Smooth muscle cell (in vitro differentiated cells): ENCODE data around the gene PRKAR1B. TPM values are rescaled to one million over a fixed set of nuclear protein-coding genes. Genes with fewer than 3 reads are reported as not detected.

Source experiments
- DNase-seq: peaks from one replicate; lab custom pipeline; 2025; ENCODE audit not compliant: unreplicated experiment; lab: John Stamatoyannopoulos, UW
- H2AFZ ChIP-seq: fragments of 200-600 bp; sonication (generic); 2 replicates; pipeline ENCODE4 v1.6.0; 2016; ENCODE audit warnings: antibody characterized with exemption, low read depth, mild to moderate bottlenecking
- H3F3A ChIP-seq: fragments of 200-600 bp; sonication (generic); 2 replicates; pipeline ENCODE4 v1.6.0; 2017; ENCODE audit warnings: antibody characterized with exemption, low read depth
- H3K27ac ChIP-seq: fragments of 200-600 bp; sonication (generic); 2 replicates; pipeline ENCODE4 v1.5.1; 2016; ENCODE audit warnings: low read depth, mild to moderate bottlenecking
- H3K27me3 ChIP-seq: fragments of 200-600 bp; sonication (generic); 2 replicates; pipeline ENCODE4 v1.6.1; 2016; ENCODE audit warnings: low read depth, mild to moderate bottlenecking
- H3K36me3 ChIP-seq: fragments of 200-600 bp; sonication (generic); 2 replicates; pipeline ENCODE4 v1.5.1; 2016; ENCODE audit warnings: low read depth
- H3K4me1 ChIP-seq: fragments of 200-600 bp; sonication (generic); 2 replicates; pipeline ENCODE4 v1.5.1; 2016; ENCODE audit warnings: low read depth
- H3K4me2 ChIP-seq: fragments of 200-600 bp; sonication (generic); 2 replicates; pipeline ENCODE4 v1.6.0; 2016; ENCODE audit warnings: mild to moderate bottlenecking
- H3K4me3 ChIP-seq: fragments of 200-600 bp; sonication (generic); 2 replicates; pipeline ENCODE4 v1.5.1; 2016; ENCODE audit warnings: mild to moderate bottlenecking
- H3K79me2 ChIP-seq: fragments of 200-600 bp; sonication (generic); 2 replicates; pipeline ENCODE4 v1.6.0; 2016; ENCODE audit warnings: low read depth, mild to moderate bottlenecking
- H3K9ac ChIP-seq: fragments of 200-600 bp; sonication (generic); 2 replicates; pipeline ENCODE4 v1.6.0; 2016; ENCODE audit warnings: low read depth
- H3K9me3 ChIP-seq: fragments of 200-600 bp; sonication (generic); replicated peaks from 2 replicates; pipeline ENCODE4 v1.5.1; 2016; ENCODE audit warnings: low read depth
- H4K20me1 ChIP-seq: fragments of 200-600 bp; sonication (generic); 2 replicates; pipeline ENCODE4 v1.6.0; 2016; ENCODE audit warnings: low read depth
- WGBS: methylation state at CpG from one replicate; pipeline ENCODE4 v1.1.7; 2016; ENCODE audit warnings: low lambda C conversion rate; 5-methylcytosine and 5-hydroxymethylcytosine counted together
- polyA plus RNA-seq: library from polyadenylated mRNA; unstranded; fragments of >200 nt; fragmentation: Nextera tagmentation; extraction: Ambion mirVana; gene quantifications from 2 replicates; pipeline ENCODE4 v1.2.1, GENCODE V29; 2016
- total RNA-seq: library from RNA; depleted of rRNA; stranded (reverse); fragments of >200 nt; gene quantifications from 2 replicates; pipeline ENCODE4 v1.2.3, GENCODE V29; 2014
- TF ChIP-seq, protein P1 (sequence below): fragments of 200-600 bp; sonication (generic); IDR thresholded peaks from 2 replicates; pipeline ENCODE4 v1.5.1; 2017; ENCODE audit warnings: borderline replicate concordance, mild to moderate bottlenecking, antibody characterized with exemption; ENCODE audit not compliant: insufficient read depth, poor library complexity, severe bottlenecking

The PRKAR1B gene
- total and polyA plus RNA-seq, 2 experiments from 2014 or later: 5.3 to 10.1 TPM

DNA sequence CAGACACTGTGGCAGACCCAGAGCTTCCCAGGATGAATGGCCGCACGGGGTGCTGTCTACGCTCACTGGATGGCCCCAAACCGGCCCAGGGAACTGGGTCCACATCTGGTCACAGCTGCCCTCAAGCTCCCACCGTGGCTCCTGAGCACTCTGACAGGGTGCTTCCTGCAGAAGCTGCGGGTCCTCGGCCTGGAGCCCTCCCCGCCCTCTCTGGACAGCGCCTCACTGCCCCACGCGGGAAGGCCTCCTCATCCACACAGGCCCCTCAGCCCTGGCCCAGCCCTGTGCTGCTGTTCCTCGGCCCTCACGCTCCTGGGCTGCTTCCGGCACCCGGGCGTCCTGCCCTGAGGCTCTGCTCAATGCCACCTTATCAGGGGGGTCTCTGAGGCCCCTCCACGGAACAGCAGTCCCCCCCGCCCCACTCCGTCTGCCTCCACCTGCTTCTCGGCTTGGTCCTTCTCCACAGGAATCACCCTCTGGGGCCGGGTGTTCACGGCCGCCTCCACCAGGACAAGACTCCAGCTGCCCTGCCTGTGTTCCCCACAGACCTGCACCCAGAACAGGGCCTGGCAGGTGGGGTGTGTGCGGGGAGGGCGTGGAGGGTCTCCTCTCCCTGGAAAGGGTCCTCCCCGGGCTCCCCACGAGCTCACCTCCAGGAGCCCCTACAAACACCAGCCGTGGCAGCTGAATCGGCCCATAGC lies 132.0 kb downstream of the PRKAR1B start:
- Histone ChIP-seq H3K9ac (no peak overlapping the region), H4K20me1 (no peaks in the 10 kb centered on the region), H3K9me3 (no peaks in the 10 kb centered on the region), H3K36me3 (no peaks in the 10 kb centered on the region), H3K27ac (no peak overlapping the region), H3F3A (no peaks in the 10 kb centered on the region), H3K27me3 (no peaks in the 10 kb centered on the region), H3K79me2 (no peaks in the 10 kb centered on the region), H3K4me1 (no peaks in the 10 kb centered on the region), H3K4me2 (no peak overlapping the region), H3K4me3 (no peak overlapping the region), H2AFZ (no peak overlapping the region)
- no peak for DNase-seq
- WGBS: 97% methylated on average over 29 of the region's 29 CpGs
- TF ChIP-seq, protein P1, sequence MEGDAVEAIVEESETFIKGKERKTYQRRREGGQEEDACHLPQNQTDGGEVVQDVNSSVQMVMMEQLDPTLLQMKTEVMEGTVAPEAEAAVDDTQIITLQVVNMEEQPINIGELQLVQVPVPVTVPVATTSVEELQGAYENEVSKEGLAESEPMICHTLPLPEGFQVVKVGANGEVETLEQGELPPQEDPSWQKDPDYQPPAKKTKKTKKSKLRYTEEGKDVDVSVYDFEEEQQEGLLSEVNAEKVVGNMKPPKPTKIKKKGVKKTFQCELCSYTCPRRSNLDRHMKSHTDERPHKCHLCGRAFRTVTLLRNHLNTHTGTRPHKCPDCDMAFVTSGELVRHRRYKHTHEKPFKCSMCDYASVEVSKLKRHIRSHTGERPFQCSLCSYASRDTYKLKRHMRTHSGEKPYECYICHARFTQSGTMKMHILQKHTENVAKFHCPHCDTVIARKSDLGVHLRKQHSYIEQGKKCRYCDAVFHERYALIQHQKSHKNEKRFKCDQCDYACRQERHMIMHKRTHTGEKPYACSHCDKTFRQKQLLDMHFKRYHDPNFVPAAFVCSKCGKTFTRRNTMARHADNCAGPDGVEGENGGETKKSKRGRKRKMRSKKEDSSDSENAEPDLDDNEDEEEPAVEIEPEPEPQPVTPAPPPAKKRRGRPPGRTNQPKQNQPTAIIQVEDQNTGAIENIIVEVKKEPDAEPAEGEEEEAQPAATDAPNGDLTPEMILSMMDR: no peak

DNA sequence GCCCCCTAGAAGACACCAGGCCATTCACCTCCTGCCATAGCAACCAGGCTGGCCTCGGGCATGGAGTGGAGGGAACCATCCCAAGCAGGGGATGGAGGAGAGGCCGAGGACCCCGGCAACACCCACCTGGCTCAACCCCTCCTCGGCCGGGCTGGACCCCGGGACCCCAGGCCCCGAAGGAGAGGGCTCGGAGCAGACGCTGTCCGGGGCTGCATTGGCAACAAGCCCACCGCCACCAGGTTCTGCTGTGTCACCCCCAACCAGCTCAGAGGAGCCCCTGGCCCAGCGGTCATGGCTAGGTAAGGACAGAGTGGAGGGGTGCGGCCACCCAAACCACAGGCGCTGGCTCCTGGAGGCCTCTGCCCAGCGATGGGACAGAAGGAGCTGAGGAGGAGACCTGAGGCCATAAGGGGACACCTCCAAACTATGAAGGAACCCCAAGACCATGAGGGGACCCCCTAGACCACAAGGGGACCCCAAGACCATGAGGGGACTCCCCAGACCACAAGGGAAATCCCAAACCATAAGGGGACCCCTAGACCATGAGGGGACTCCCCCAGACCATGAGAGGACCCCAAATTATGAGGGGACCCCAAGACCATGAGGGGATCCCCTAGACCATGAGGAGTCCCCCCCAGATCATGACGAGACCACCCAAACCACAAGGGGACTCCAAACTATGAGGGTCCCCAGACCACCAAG lies 132.7 kb downstream of the PRKAR1B start:
- Histone ChIP-seq H3K36me3 (no peaks in the 10 kb centered on the region), H3K4me3 (no peak overlapping the region), H3F3A (no peaks in the 10 kb centered on the region), H3K4me1 (no peaks in the 10 kb centered on the region), H3K9ac (no peak overlapping the region), H3K9me3 (no peaks in the 10 kb centered on the region), H4K20me1 (no peaks in the 10 kb centered on the region), H3K79me2 (no peaks in the 10 kb centered on the region), H3K4me2 (no peak overlapping the region), H2AFZ (no peak overlapping the region), H3K27ac (no peak overlapping the region), H3K27me3 (no peaks in the 10 kb centered on the region)
- TF ChIP-seq, protein P1: no peak
- no peak for DNase-seq
- WGBS: 95% methylated on average over 16 of the region's 16 CpGs

DNA sequence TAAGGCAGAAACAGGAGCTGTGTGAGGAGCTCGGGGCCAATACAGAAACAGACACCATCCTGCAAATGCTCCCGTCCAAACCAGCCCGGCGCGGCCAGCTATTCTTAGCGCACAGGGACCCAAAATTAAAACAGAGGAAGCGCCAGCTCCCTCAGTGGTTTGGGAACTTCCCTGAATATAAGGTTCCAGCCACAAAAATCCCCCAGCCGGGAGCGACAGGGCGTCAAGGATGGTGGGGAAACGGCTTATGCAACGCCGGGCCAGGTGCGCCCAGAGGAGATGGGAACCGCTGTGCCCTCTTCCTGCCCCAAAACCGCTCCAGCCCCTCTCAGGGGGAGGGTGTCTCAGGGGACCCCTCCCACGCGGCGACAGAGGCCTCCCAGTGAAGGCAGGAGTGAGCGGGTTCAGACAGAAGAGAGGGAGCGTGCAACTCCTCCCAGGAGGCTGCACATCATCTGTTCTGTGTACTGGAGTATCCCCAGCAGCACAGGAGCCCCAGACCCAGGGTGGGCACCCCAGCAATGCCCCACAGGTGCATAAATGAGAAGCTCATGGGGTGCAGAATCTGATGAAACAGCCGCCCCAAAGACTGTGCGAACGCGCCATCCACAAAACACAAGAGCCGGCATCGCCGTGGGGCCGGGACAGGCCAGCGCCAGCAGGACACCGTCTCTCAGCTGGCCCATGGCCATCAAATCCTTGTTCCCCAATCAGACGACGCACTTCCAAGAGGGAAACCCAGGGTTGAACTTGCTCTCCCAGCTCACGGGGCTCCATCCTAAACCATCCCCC lies 133.6 kb downstream of the PRKAR1B start:
- no peak overlapping the region for H3K9ac ChIP-seq

More for the DNA sequence above, 133.6 kb downstream of the PRKAR1B start:
- Histone ChIP-seq H3K4me3 (no peak overlapping the region), H3K36me3 (no peaks in the 10 kb centered on the region), H3K27ac (no peak overlapping the region), H3K9me3 (no peaks in the 10 kb centered on the region), H3K79me2 (no peaks in the 10 kb centered on the region), H4K20me1 (no peaks in the 10 kb centered on the region), H3K4me2 (no peak overlapping the region), H2AFZ (no peak overlapping the region), H3K27me3 (no peaks in the 10 kb centered on the region), H3F3A (no peaks in the 10 kb centered on the region), H3K4me1 (no peaks in the 10 kb centered on the region)
- WGBS: 95% methylated on average over 34 of the region's 34 CpGs
- no peak for DNase-seq
- TF ChIP-seq, protein P1: no peak
